Measurements from ENCODE around the gene SRRM3.
"Not testable (repeated sequence)": the region's sequence is repeated elsewhere in the genome, so short reads cannot be mapped to it uniquely, and the experiment has no call there.

SRRM3 gene

GRCh38 chr7:76292911-76293310 is 91.2 kb downstream of the SRRM3 start:
- DNase-seq: not testable (repeated sequence)

DNA sequence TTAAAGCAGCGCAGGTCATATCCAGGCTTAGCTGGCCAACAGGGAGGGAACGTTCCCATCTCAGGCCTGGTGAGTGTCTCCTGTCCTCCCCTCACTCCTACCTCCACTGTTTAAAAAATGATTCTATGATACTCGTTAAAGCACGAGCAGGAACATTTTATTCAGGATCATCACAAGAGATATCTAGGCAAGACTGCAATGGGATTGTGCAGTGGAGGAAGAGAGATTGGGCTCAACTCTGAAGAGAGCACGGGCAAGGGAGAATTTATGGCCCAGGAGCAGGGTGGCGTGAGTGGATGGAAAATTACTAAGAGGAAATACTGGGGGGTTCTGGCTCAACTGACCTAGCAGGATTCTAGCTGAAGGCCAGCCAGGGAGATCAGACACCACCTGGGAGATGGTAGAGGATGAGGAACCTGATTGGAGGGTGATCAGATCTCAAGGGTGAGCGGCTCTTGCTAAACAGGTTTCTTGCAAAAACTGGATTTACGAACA is 91.8 kb downstream of the SRRM3 start:
- no peak for DNase-seq

GRCh38 chr7:76294344-76295024 is 92.8 kb downstream of the SRRM3 start:
- peak; percentile 95 for DNase-seq

DNA sequence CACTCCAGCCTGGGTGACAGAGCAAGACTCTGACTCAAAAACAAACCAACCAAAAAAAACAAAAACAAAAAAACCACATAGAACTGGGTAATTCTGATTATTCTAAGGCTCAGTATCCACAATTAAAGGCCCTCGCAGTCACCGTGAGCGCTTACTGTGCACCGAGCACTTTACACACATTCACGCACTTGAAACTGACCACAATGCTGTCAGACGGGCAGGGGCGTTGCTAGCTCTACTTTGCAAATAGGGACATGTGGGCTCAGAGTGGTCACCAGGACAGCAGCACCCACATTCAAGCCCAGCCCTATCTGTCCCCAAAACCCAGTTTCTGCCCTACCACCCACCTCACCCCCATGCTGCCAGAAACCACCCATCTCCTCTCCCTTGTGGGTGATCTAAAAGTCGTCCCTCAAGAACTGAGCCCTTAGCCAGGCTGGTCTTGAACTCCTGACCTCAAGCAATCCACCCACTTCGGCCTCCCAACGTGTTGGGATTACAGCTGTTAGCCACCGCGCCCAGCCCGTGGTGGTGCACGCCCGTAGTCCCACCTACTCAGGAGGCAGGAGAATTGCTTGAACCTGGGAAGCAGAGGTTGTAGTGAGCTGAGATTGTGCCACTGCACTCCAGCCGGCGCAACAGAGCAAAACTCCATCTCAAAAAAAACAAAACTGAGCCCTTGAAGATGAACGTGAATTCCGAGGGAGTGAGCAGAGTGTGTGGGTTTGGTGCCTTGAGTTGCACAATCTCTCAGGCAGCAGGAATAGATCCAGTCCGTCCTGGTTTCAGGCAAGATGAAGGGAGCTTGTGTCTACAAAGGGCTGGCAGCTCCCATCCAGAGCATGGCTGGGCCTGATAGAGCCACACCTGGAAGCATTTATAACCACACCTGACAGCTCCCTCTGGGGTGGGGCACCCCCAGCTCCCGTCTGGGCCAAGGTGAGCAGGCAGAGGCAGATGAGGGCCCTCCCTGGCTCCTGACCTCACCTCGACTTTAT is 95.3 kb downstream of the SRRM3 start:
- DNase-seq: peak; percentile 86

DNA sequence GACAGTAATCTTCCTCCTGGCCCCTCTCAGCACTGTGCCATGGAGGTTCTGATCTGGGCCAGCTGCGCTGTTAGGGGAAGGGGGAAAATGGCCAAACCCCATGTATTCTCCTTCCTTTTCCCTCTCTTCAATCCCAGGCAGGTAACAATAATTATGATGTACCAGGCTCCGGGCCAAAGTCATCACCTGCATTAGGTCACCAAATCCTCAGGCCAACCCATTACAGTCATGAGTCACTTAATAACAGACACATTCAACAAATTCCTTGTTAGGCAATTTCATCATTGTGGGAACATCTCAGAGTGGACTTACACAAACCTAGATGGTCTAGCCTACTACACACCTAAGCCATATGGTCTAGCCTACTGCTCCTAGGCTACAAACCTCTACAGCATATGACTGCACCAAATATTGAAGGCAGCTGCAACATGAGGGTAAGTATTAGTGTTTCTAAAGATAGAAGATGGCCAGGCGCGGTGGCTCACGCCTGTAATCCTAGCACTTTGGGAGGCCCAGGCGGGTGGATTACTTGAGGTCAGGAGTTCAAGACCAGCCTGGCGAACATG is 98.6 kb downstream of the SRRM3 start:
- DNase-seq: peak; percentile 80

DNA sequence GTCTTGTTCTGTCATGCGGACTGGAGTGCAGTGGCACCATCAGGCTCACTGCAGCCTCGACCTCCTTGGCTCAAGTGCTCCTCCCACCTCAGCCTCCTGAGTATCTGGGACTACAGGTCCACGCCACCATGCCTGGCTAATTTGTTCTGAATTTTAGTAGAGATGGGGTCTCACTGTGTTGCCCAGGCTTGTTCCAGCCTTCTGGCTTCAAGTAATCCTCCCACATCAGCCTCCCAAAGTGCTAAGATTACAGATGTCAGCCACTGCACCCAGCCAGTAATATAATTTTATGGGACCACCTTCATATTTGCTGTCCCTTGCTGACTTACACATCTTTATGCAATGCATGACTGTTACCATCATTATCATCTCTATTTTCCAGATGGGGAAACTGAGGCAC is 99.3 kb downstream of the SRRM3 start:
- DNase-seq: no peak

DNA sequence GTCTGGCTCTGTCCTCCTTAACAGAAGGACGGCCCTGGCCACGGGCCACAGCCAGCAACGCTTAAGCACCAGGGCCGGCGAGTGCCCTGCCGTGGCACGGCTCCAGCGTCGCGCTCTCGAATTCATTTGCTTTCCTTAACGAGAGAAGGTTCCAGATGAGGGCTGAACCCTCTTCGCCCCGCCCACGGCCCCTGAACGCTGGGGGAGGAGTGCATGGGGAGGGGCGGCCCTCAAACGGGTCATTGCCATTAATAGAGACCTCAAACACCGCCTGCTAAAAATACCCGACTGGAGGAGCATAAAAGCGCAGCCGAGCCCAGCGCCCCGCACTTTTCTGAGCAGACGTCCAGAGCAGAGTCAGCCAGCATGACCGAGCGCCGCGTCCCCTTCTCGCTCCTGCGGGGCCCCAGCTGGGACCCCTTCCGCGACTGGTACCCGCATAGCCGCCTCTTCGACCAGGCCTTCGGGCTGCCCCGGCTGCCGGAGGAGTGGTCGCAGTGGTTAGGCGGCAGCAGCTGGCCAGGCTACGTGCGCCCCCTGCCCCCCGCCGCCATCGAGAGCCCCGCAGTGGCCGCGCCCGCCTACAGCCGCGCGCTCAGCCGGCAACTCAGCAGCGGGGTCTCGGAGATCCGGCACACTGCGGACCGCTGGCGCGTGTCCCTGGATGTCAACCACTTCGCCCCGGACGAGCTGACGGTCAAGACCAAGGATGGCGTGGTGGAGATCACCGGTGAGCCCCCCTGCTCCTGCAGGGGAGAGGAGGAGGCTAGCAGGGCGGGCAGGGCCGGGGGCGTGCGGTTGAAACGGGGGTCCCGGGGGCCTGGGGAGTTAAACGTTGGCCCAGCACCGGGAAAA is 100.9 kb downstream of the SRRM3 start, which contains the start of gene HSPB1:
Gene HSPB1, plus strand, starts transcription at position 327 of the 855 bp plus-strand sequence. Its CDS starts 40 bp downstream, at position 367.
- peak; percentile 92 for DNase-seq

DNA sequence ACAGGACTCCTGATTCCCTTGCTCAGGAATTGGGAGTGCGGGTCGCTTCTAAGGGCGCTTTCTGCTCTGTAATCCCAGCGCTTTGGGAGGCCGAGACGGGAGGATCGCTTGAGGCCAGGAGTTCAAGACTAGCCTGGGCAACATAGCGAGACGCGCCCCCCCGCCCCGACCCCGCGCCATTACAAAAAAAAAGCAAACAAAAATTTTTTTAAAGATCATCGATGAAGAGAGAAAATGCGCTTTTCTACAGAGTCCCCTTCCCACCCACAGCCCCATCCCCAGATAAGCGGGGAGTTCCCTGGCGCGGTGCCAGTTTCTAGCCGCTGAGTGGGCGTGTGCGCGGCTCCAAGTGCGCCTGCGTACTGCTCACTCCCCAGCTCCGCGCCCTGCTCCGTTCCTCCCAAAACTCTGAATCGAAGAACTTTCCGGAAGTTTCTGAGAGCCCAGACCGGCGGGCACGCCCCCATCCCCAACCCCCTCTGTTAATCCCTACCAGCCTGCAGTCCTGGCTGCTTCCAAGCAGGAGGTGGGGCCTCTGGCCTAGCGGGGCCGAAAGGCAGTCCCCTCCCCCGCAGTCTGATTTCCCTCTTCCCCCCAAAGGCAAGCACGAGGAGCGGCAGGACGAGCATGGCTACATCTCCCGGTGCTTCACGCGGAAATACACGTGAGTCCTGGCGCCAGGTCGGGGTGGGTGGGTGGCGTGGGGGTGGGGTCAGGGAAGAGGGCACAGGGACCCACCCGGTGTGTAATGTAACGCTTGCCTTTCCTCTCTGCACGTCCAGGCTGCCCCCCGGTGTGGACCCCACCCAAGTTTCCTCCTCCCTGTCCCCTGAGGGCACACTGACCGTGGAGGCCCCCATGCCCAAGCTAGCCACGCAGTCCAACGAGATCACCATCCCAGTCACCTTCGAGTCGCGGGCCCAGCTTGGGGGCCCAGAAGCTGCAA is 101.8 kb downstream of the SRRM3 start:
- peak; percentile 96 for DNase-seq

DNA sequence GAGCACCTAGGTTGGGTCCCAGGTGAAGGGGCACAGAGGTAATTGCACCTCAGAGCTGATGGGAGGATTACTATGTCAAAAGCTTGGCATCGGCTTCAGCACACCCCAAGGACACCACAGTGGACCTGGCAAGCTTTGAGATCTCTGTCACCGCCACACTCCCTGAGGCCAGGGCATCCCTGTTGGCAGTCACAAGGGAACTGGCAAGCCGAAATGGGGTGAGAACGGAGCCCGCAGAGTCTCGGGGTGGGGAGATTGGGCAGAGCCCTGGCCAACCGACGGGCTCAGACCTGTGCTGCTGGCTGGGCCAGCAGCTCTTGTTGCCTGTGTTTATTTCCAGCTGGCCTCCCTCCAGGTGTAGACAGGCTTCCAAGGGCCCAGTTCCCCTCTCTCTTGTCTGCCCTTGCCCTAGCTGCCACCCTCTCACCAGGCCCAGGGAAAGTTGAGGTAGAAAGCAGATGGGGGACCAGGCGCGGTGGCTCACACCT is 103.2 kb downstream of the SRRM3 start:
- DNase-seq: no peak

DNA sequence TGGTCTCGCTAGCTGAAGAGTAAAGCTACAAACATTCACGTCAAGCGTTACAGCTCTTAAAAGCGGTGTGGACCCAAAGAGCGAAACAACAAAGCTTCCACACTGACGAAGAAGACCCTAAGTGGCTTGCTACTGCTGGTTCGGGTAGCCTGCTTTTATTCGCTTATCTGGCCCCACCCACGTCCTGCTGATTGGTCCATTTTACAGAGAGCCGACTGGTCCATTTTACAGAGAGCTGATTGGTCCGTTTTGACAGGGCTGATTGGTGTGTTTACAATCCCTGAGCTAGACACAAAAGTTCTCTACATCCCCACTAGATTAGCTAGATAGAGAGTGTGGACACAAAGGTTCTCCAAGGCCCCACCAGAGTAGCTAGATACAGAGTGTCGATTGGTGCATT is 107.2 kb downstream of the SRRM3 start:
- DNase-seq: not testable (repeated sequence)

- DNase-seq: not testable (repeated sequence)
Observed at GRCh38 chr7:76309341-76310101, 107.8 kb downstream of the SRRM3 start.

DNA sequence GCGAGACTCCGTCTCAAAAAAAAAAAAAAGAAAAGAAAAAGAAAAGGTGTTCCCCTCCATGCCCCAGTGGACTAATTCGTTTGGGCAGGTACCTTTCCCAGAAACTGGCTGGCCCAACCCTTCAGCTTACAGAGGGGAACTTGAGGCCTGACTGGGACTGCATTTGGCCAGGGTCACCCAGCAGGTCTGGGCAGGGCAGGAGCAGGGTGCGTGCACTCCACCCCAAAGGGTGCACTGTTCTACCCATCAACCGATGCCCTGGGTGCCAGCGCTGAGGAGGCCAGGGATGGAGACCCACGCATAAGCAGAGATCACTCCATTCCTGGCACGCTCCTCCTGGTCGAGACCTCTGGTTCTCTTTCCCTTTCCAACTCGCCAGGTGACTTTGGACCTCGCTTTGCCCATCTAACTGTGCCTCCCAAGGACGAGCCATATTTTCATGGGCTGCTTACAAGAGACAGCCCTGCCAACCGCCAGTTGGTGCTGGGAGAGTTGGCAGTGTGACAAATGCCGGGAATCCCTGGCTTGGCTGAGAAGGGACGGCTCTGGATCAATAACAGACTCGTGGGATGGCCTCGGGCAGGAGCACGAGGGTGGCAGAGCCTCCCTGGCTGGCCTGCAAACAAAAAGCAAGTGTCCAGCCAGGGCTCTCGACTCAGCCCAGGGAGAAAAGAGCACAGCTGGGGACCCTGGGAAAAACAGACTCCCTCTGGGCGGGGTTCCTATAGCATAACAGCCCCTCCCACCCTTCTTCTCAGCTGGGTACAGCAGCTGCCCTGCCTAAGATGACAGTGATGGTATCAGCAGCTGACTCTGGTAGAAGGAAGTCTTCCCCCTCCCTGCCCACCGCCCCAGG is 108.6 kb downstream of the SRRM3 start:
- DNase-seq: no peak

- DNase-seq: not testable (repeated sequence)
Observed at GRCh38 chr7:76311838-76312237, 110.1 kb downstream of the SRRM3 start.

DNA sequence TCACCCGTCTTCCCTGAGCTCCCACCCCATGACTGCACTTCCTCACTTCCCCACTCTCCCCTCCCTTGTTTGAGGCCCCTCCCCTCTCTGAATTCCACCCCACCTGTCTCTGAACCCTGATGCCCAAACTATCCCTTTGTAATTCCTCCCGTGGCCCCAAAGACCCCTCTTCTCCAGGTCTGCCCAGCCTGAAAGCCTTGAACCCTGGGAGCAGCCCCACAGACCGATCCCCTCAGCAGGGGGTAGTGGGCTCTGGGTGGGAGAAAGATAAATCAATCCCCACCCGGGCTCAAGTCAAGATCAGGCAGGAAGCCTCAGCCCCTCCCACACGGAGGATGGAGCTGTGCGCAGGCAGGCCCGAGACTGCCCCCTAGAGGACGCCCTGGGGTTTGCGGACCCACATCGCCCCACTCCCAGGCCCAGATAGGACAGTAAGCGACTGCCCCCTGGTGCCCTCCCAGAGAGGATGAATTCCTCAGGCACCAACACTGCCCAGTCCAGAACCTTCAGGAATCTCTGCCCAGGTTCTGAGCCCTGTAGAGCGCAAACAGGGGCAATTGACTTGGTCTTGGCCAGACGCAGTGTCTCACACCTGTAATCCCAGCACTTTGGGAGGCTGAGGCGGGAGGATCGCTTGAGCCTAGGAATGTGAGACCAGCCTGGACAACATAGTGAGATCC is 112.5 kb downstream of the SRRM3 start:
- DNase-seq: peak; percentile 89

GRCh38 chr7:76314740-76315139 is 113.0 kb downstream of the SRRM3 start:
- DNase-seq: not testable (repeated sequence)

DNA sequence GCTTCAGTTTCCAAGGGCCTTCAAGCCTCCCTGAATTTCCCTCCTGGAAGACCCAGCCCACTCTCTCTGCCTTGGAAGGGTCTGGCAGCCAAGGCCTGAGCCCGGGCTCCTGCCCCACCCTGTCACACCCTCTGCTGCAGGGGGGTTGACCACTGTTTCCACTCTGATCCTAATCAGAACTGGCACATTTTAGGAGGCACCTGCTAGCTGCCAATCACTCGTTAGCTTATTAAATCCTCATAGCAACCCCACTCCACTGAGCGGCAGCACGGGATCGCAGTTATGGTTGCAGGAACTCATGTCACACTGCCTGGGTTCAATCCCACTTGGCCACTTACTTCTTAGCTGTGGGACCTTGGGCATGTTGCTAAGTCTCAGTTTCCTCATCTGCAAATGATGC is 113.7 kb downstream of the SRRM3 start:
- DNase-seq: no peak

DNA sequence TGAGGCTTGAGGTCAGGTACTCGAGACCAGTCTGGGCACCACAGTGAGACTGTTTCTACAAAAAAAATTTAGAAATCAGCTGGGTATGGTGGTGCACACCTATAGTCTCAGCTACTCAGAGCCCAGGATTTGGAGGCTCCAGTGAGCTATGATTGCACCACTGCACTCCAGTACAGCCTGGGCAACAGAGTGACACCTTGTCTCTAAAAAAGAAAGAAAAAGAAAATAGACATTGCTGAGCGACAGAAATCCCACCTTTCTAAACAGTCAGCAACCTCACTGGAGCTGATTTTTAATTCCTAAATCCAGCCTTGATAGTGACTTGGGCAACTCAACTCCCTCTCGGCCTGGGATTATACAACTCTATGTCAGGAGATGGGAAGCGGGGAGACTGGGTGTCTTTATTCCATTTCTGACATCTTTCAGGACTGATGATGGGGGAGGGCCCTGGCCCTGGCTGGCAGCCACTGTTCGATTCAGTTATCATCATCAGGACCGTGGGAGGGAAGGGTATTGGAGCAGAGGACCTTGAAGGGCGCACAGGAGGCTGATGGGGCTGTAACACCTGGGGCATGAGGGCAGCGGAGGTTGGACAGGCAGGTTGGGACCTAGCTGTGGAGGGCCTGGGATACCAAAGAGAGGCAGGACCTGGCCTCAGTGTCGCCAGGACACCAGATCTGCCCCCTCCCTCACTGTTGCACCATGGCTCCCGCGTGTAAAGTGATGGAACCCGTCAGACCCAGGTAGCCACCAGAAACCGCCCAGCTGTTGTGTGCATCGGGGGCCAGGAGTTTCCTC is 115.5 kb downstream of the SRRM3 start:
- DNase-seq: no peak

Measured in fibroblast of upper back skin (primary cell).